IPS-18c (cell line): ENCODE measurements around the gene CHST1.

Experiments
- H3K4me3 ChIP-seq: 2 replicates; pipeline ENCODE4 v1.7.0; 2013; ENCODE audit warnings: low read depth, mild to moderate bottlenecking, low read length, moderate library complexity; ENCODE audit not compliant: insufficient read depth
- H3K9me3 ChIP-seq: one replicate; pipeline ENCODE4 v1.6.1; 2013; ENCODE audit warnings: mild to moderate bottlenecking, low read length, moderate library complexity; ENCODE audit not compliant: control insufficient read depth, insufficient read depth

CHST1 gene

DNA sequence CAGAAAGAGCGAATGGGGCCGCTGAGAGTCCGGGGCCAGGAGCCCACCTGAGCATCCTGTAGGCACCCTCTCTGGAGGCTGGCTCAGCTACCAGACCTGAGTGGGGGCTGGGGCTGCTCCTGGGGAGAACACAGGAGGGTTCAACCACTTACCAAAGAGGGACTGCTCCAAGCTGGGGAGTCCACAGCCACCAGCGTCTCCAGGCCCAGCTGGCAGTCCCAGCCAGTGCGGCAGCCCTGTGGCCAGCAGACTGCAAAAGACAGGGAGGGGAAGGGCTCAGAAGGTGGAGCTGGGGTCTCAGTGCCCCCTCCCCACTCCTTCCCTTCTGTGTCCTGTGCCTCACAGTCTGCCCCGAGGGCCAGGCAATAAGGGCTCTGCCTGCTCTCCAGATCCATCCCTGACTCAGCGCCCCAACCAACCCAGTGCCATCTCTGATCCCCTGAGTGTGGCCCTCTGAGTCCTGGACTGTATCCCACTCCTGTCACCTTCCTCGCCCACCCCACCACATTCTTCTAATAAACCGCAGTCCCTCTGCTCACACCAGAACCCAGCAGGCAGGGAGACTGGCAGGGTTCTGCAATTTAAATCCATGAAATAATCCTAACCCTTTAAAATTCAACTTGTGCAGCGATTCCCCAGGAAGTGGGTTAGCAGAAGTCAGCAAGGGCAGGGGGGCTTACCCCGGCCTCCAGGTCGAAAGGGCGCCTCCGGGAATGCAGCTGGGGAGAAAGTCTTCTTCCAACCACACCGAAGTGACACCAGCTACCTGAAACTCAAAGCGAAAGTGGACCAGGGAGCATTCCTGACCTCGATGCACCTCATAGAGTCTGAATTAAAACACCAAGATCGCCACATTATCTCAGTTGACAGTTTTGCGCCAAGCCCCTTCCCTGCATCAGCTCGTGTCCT lies 13.3 kb downstream of the CHST1 start:
- H3K4me3 ChIP-seq, result no peak overlapping the region
- H3K9me3 ChIP-seq, result no peaks in the 10 kb centered on the region

DNA sequence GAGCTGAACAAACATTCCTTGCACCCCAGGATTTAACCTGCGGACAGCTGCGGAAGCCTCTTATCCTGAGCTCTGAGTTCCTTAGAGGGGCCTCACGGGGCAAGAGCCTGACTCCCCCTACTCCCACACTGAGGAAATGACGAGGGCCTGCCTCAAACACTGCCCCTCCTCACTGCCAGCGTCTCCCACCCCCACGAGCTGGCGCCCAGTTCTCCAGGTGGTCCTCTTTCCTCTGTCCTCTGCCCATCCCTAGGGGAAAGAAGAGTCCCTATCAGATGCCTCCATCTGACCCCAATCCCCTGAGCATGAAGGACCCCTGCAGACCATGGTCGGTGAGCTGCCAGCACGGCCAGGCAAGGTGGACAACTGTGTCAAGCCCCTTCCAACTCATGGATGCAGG lies 14.3 kb downstream of the CHST1 start:
- no peaks in the 10 kb centered on the region for H3K9me3 ChIP-seq

GRCh38 chr11:45650166-45651095 lies 15.0 kb downstream of the CHST1 start:
- H3K9me3 ChIP-seq, result no peaks in the 10 kb centered on the region
- no peak overlapping the region for H3K4me3 ChIP-seq

More for the DNA sequence above, 14.3 kb downstream of the CHST1 start:
- H3K4me3 ChIP-seq, result no peak overlapping the region

- Histone ChIP-seq H3K4me3 (no peak overlapping the region), H3K9me3 (no peaks in the 10 kb centered on the region)
Measured at GRCh38 chr11:45649544-45650165, 15.8 kb downstream of the CHST1 start.

GRCh38 chr11:45648931-45649330 lies 16.5 kb downstream of the CHST1 start:
- Histone ChIP-seq H3K9me3 (no peaks in the 10 kb centered on the region), H3K4me3 (no peak overlapping the region)

DNA sequence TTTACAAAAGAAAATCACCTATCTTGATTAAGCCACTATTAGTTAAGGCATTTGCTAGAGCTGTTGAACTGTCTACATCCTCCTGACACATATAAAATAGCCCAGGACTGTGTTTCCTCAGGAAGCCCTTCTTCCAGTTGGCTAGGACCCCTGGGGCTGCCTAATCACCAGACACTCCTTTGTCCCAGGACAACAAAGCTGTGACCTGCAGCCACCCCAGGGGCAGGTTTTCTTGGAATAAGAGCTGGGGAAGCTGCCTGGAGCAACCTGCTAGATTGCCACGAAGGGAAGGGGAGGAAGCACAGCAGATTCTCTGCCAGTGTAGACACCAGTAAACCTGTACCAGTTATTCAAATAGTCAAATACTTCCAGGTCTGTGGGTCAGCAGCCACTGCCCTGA lies 17.6 kb downstream of the CHST1 start:
- Histone ChIP-seq H3K4me3 (no peak overlapping the region), H3K9me3 (no peaks in the 10 kb centered on the region)

- Histone ChIP-seq H3K9me3 (no peaks in the 10 kb centered on the region), H3K4me3 (no peak overlapping the region)
Measured at GRCh38 chr11:45647329-45647728, 18.1 kb downstream of the CHST1 start.

GRCh38 chr11:45646275-45646927 lies 19.0 kb downstream of the CHST1 start:
- H3K9me3 ChIP-seq, result no peaks in the 10 kb centered on the region
- H3K4me3 ChIP-seq, result no peak overlapping the region

DNA sequence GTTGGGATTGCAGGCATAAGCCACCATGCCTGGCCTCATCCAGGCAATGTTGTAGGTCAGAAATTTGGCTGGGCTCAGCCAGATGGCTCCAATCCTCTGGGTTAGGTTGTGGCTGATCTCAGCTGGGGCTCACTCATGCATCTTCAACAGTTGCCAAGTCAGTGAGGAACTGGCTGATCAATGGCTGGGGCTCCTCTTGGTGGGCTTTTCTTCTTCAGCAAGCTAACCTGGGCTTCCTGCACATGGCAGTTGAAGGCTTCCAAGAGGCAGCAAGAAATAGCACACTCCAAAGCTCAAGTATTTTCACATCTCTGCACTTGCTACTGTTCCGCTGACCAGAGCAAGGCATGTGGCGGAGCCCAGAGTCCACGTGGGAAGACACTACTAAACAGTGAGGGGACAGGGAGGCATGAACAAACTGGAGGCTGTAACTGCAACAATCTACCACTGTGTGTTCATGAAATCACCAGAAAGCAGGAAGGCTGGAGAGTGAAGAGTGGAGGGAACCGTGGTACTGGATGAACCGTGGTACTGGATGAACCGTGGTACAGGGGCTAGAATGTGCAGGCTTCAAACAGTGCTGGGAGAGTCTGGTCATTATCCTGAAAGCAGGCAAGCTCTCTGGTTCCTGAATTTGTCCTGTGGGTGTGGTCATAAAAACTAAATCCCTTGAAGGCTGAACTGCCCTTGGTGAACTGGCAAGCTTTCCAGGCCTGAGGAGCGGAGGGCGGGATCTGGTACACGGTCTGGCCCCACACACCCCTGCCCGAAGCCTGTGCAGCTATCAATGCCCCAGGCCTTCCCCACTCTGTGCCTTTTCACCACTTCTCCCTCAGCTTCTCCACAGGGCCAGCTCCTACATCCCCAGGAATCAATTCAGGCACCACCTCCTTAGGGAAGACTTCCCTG lies 20.2 kb downstream of the CHST1 start:
- no peaks in the 10 kb centered on the region for H3K9me3 ChIP-seq
- H3K4me3 ChIP-seq, result no peak overlapping the region

DNA sequence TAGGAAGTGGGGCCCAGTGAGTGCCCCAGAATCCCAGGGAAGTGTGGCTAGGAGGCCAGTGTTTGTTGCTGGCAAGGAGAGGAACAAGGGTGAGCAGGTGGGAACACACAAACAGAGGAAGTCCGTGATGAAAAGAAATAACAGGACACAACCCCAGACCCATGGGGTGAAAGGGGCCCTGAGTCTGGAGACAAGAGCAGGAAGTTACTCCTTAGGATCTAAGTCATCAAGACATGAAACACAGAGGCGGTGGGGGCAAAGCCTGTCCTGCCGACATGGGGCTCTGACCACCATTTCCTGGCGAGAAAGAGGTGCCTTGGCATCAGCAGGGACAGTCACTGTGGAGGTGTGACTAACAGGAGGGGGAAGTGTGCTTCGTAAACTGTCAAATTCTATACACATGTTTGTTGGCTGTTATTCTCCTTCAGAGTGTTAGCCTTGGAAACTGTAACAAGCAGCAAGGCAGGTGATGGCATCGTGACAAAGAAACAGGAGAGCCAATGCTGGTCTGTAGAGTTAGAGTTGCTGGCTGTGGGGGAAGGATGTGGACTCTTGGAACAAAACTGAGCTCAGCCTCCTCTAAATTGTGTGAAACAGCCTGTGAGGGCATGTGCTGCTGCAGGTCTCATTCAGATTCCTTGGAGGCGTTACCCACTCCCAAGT lies 21.7 kb downstream of the CHST1 start:
- no peak overlapping the region for H3K4me3 ChIP-seq

DNA sequence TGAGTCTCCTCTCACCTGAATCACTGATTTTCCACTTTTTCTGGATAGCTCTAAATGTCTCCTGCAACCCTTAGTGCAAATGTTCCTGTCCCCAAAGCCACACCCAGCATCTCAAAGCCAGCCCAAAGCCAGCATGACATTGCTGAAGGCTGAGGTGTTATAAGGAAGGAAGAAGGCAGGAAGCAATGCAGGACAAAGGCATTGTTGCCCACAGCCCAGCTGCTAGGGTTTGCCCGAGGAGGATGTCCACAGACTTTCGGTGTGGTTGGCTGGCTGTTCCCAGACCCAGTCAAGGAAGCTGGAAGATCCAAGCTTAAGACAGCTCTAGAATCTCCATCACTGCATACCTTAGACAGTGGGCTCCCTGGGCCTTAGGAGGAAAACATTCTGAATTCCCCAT lies 23.5 kb downstream of the CHST1 start:
- Histone ChIP-seq H3K9me3 (peaks cover 3% of the 10 kb centered on the region), H3K4me3 (no peak overlapping the region)

More for the DNA sequence above, 21.7 kb downstream of the CHST1 start:
- H3K9me3 ChIP-seq, result peaks cover 3% of the 10 kb centered on the region

DNA sequence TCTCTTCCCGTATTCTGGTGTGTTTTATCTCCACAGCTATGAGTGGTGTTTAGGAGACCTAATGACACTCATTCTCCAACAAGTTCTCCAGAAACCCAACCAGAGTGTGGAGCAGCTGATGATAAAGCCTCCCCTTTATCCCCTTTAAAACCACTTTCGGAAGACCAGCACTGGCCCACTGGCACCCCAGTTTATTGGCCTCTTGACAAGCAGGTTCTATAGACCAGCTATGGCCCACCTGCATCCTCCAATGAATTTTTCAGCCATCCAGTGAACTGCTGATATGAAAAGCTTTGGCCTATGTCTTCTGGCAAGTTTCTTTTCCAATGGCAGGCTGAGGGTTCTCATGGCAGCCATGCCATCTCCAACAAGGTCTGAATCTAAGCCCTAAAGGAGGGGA lies 27.4 kb downstream of the CHST1 start:
- no peak overlapping the region for H3K4me3 ChIP-seq
- H3K9me3 ChIP-seq, result peaks cover 3% of the 10 kb centered on the region

DNA sequence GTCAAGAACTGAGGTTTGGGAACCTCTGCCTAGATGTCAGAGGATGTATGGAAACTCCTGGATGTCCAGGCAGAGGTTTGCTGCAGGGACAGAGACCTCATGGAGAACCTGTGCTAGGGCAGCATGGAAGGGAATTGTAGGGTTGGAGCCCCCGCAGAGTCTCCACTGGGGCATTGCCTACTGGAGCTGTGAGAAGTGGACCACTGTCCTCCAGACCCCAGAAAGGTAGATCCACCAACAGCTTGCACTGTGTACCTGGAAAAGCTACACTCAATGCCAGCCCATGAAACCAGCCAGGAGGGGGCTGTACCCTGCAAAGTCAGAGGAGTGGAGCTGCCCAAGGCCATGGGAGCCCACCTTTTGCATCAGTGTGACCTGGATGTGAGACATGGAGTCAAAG lies 29.5 kb downstream of the CHST1 start:
- Histone ChIP-seq H3K4me3 (no peak overlapping the region), H3K9me3 (peaks cover 3% of the 10 kb centered on the region)

GRCh38 chr11:45625611-45626010 lies 39.8 kb downstream of the CHST1 start:
- peaks cover 9% of the 10 kb centered on the region for H3K9me3 ChIP-seq
- no peak overlapping the region for H3K4me3 ChIP-seq

DNA sequence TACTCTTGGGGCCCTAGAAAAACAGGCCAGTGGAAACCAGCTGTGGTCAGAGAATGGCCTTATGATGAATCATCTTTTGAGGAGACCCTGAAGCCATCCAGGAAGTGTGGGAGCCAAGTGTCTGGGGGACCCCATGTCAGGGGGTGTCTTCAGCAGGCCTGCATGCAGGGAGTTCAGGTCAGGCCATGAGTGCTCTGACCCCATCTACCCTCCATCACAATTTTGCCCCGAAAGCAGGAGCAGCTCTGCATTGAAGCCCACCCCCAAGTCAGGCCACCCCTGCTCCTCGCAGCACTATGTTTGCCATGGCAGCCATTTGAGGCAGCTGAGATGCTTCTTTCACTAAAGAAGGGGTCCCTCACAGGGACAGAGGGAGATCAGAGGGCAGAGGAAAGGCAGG lies 41.3 kb downstream of the CHST1 start:
- Histone ChIP-seq H3K9me3 (peaks cover 12% of the 10 kb centered on the region), H3K4me3 (no peak overlapping the region)

- H3K4me3 ChIP-seq, result no peak overlapping the region
- peaks cover 9% of the 10 kb centered on the region for H3K9me3 ChIP-seq
Measured at GRCh38 chr11:45622861-45623260, 42.6 kb downstream of the CHST1 start.
